Trophoblast cell (in vitro differentiated cells and primary cell): Measurements from ENCODE around the gene WDR45.
A peak's percentile ranks its signal among the peaks of the same experiment; 100 is the strongest.

ENCODE experiments used
- DNase-seq, 2 donors: peaks; one replicate each; pipeline ENCODE4 v3.0.0-alpha.2; 2016
- H2AFZ ChIP-seq: 2 replicates; pipeline ENCODE4 v1.6.1; 2013; ENCODE audit warnings: low read length, moderate library complexity, mild to moderate bottlenecking; ENCODE audit not compliant: insufficient read depth, poor library complexity
- H2AK5ac ChIP-seq: 2 replicates; pipeline ENCODE4 v1.6.1; 2013; ENCODE audit warnings: mild to moderate bottlenecking, low read length
- H2BK120ac ChIP-seq: 2 replicates; pipeline ENCODE4 v1.6.1; 2013; ENCODE audit warnings: low read length, mild to moderate bottlenecking, moderate library complexity; ENCODE audit not compliant: insufficient read depth, poor library complexity
- H2BK12ac ChIP-seq: 2 replicates; pipeline ENCODE4 v1.6.1; 2013; ENCODE audit warnings: mild to moderate bottlenecking, low read length, moderate library complexity
- H2BK5ac ChIP-seq: 2 replicates; pipeline ENCODE4 v1.6.1; 2013; ENCODE audit warnings: low read length, low read depth, moderate library complexity, mild to moderate bottlenecking; ENCODE audit not compliant: poor library complexity
- H3K14ac ChIP-seq: 2 replicates; pipeline ENCODE4 v1.6.1; 2013; ENCODE audit warnings: mild to moderate bottlenecking, low read length
- H3K18ac ChIP-seq: 2 replicates; pipeline ENCODE4 v1.6.1; 2013; ENCODE audit warnings: mild to moderate bottlenecking, low read length
- H3K23ac ChIP-seq: 2 replicates; pipeline ENCODE4 v1.6.1; 2013; ENCODE audit warnings: low read length
- H3K27ac ChIP-seq: 2 replicates; pipeline ENCODE4 v1.5.1; 2013; ENCODE audit warnings: low read depth, mild to moderate bottlenecking, inconsistent platforms, low read length, moderate library complexity
- H3K27me3 ChIP-seq: 2 replicates; pipeline ENCODE4 v1.6.1; 2013; ENCODE audit warnings: inconsistent platforms, mild to moderate bottlenecking, low read length, moderate library complexity; ENCODE audit not compliant: insufficient read depth
- H3K36me3 ChIP-seq, 2 experiments: 1 replicate in 1 of 2; 2 replicates in 1 of 2; pipeline ENCODE4 v1.6.1; 2013; ENCODE audit warnings: low read length in 2 of 2, mild to moderate bottlenecking in 2 of 2, moderate library complexity in 1 of 2; ENCODE audit not compliant: insufficient read depth in 2 of 2, control insufficient read depth in 1 of 2
- H3K4ac ChIP-seq: 2 replicates; pipeline ENCODE4 v1.6.1; 2013; ENCODE audit warnings: low read depth, mild to moderate bottlenecking, low read length, moderate library complexity
- H3K4me1 ChIP-seq, 2 experiments: 1 replicate in 1 of 2; 2 replicates in 1 of 2; pipeline ENCODE4 v1.6.1; 2013; ENCODE audit warnings: low read length in 2 of 2, mild to moderate bottlenecking in 2 of 2, moderate library complexity in 1 of 2; ENCODE audit not compliant: insufficient read depth in 2 of 2, control insufficient read depth in 1 of 2
- H3K4me2 ChIP-seq: 2 replicates; pipeline ENCODE4 v1.6.1; 2013; ENCODE audit warnings: inconsistent platforms, mild to moderate bottlenecking, low read length, moderate library complexity
- H3K4me3 ChIP-seq: 2 replicates; pipeline ENCODE4 v1.5.1; 2013; ENCODE audit warnings: mild to moderate bottlenecking, low read depth, low read length, inconsistent platforms
- H3K79me1 ChIP-seq: one replicate; pipeline ENCODE4 v1.6.1; 2013; ENCODE audit warnings: low read length
- H3K79me2 ChIP-seq: 2 replicates; pipeline ENCODE4 v1.6.1; 2013; ENCODE audit warnings: low read length, mild to moderate bottlenecking; ENCODE audit not compliant: control insufficient read depth, insufficient read depth, poor library complexity
- H3K9ac ChIP-seq: 2 replicates; pipeline ENCODE4 v1.6.1; 2013; ENCODE audit warnings: mild to moderate bottlenecking, low read length
- H3K9me3 ChIP-seq: 2 replicates; pipeline ENCODE4 v1.6.1; 2013; ENCODE audit warnings: low read depth, mild to moderate bottlenecking, control low read depth, inconsistent platforms, low read length; ENCODE audit not compliant: insufficient read depth
- H4K12ac ChIP-seq: 2 replicates; pipeline ENCODE4 v1.6.1; 2013; ENCODE audit warnings: low read depth, mild to moderate bottlenecking, low read length, moderate library complexity
- H4K8ac ChIP-seq: 2 replicates; pipeline ENCODE4 v1.6.1; 2013; ENCODE audit warnings: low read depth, mild to moderate bottlenecking, low read length, moderate library complexity
- H4K91ac ChIP-seq: one replicate; pipeline ENCODE4 v1.6.1; 2013; ENCODE audit warnings: low read depth, mild to moderate bottlenecking, low read length, moderate library complexity
- WGBS: extraction: QIAGEN DNeasy Blood & Tissue Kit; methylation state at CpG from one replicate; pipeline ENCODE4 v1.1.7; 2013; ENCODE audit warnings: missing lambda C conversion rate; ENCODE audit not compliant: insufficient read length, insufficient coverage; ENCODE audit errors: extremely low coverage; 5-methylcytosine and 5-hydroxymethylcytosine counted together

The WDR45 gene

GRCh38 chrX:49100704-49101628 is 21.3 kb upstream of the WDR45 start:
- Histone ChIP-seq H3K4me2 (peak overlapping the region; percentile 94), H3K27me3 (no peaks in the 10 kb centered on the region), H2AFZ (peak overlapping the region; percentile 56), H2BK12ac (no peak overlapping the region), H4K8ac (peak overlapping the region; percentile 79), H4K12ac (peak overlapping the region; percentile 73), H3K4me1 (peaks cover 0 to 2% of the 10 kb centered on the region in 2 experiments), H2BK5ac (no peak overlapping the region), H4K91ac (peak overlapping the region; percentile 55), H3K4me3 (peak overlapping the region; percentile 98), H3K23ac (no peak overlapping the region), H3K27ac (no peak overlapping the region), H2AK5ac (no peak overlapping the region), H3K36me3 (peaks cover 0 to 2% of the 10 kb centered on the region in 2 experiments), H3K79me2 (no peaks in the 10 kb centered on the region), H3K18ac (no peak overlapping the region), H3K14ac (peak overlapping the region; percentile 13), H3K9me3 (no peaks in the 10 kb centered on the region), H3K79me1 (peaks cover 2% of the 10 kb centered on the region), H3K4ac (no peak overlapping the region), H2BK120ac (no peak overlapping the region), H3K9ac (peak overlapping the region; percentile 93)
- no CpG with 5 or more reads among the region's 74 CpGs for WGBS
- peak; percentile 90 to 91 for DNase-seq

DNA sequence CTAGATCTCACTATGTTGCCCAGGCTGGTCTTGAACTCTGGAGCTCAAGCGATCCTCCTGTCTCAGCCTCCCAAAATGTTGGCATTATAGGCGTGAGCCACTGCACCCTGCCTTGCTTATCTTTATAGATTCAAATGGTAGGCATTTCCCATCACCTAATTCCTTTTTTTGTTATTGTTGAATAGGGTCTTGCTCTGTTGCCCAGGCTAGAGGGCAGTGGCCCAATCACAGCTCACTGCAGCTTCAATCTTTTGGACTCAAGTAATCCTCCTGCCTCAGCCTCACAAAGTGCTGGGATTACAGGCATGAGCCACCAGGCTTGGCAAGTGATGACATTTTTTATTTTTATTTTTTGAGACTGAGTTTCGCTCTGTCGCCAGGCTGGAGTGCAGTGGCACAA is 16.7 kb upstream of the WDR45 start:
- no peak for DNase-seq
- Histone ChIP-seq H4K12ac (no peak overlapping the region), H2AK5ac (no peak overlapping the region), H3K4ac (no peak overlapping the region), H2AFZ (no peak overlapping the region), H3K27me3 (no peaks in the 10 kb centered on the region), H3K4me1 (no peaks in the 10 kb centered on the region), H2BK120ac (no peak overlapping the region), H3K9ac (no peak overlapping the region), H3K4me2 (no peak overlapping the region), H3K9me3 (no peaks in the 10 kb centered on the region), H3K79me1 (peaks cover 1% of the 10 kb centered on the region), H3K23ac (no peak overlapping the region), H3K18ac (no peak overlapping the region), H4K8ac (no peak overlapping the region), H3K27ac (no peak overlapping the region), H3K36me3 (no peaks in the 10 kb centered on the region), H2BK5ac (no peak overlapping the region), H2BK12ac (no peak overlapping the region), H3K4me3 (no peak overlapping the region), H3K79me2 (no peaks in the 10 kb centered on the region), H3K14ac (no peak overlapping the region), H4K91ac (no peak overlapping the region)
- WGBS: no CpG with 5 or more reads among the region's 4 CpGs

DNA sequence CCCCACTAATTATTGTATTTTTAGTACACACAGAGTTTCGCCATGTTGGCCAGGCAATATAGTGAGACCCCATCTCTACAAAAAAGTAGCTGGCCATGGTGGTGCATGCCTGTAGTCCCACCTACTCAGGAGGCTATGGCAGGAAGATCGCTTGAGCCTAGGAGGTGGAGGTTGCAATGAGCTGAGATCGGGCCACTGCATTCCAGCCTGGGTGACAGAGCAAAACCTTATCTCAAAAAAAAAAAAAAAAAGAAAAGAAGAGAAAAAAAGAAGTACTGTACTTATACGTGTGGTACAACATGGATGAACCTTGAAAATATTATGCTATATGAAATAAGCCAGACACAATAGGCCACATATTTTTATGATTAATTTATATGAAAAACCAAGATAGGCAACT is 9.9 kb upstream of the WDR45 start:
- H3K4me3 ChIP-seq: no peak overlapping the region

DNA sequence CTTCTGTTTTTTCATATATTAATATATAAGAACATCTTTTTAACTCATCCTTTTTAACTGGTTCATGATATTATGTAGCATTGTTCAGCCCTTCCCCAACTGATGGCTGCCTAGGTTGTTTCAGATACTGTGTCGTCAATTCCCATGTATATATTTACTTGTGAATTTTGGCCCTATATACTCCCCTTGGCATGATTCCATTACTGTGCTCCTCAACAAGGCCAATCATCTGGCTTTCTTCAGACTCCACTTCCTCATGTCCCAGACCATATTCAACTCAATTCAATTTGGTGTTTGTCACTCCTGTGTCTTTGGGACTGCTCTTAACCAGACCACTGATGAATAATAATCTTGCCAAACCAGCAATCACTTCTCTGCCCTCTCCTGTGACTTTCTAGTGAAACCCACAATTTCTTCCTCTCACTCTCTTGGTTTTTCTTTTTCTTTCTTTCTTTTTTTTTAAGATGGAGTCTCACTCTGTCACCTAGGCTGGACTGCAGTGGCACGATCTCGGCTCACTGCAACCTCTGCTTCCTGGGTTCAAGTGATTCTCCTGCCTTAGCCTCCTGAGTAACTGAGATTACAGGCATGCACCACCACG is 2.7 kb upstream of the WDR45 start:
- Histone ChIP-seq H2BK12ac (no peak overlapping the region), H3K36me3 (peaks cover 4 to 5% of the 10 kb centered on the region in 2 experiments), H3K18ac (no peak overlapping the region), H4K8ac (no peak overlapping the region), H3K14ac (no peak overlapping the region), H3K23ac (no peak overlapping the region), H3K4me2 (no peak overlapping the region), H2AK5ac (no peak overlapping the region), H3K9me3 (no peaks in the 10 kb centered on the region), H3K27ac (no peak overlapping the region), H2AFZ (no peak overlapping the region), H3K4me3 (no peak overlapping the region), H2BK120ac (no peak overlapping the region), H4K91ac (no peak overlapping the region), H4K12ac (no peak overlapping the region), H3K79me2 (peaks cover 3% of the 10 kb centered on the region), H3K4me1 (peaks cover 9 to 10% of the 10 kb centered on the region in 2 experiments), H2BK5ac (no peak overlapping the region), H3K27me3 (no peaks in the 10 kb centered on the region), H3K9ac (no peak overlapping the region), H3K4ac (no peak overlapping the region), H3K79me1 (peaks cover 10% of the 10 kb centered on the region)
- no CpG with 5 or more reads among the region's 4 CpGs for WGBS
- no peak for DNase-seq

More for the DNA sequence above, 9.9 kb upstream of the WDR45 start:
- Histone ChIP-seq H3K14ac (no peak overlapping the region), H2BK12ac (no peak overlapping the region), H3K79me1 (no peaks in the 10 kb centered on the region), H3K4ac (no peak overlapping the region), H3K9ac (no peak overlapping the region), H3K36me3 (no peaks in the 10 kb centered on the region), H4K91ac (no peak overlapping the region), H3K23ac (no peak overlapping the region), H3K4me1 (no peaks in the 10 kb centered on the region), H3K18ac (no peak overlapping the region), H3K27ac (no peak overlapping the region), H2BK120ac (no peak overlapping the region), H2AK5ac (no peak overlapping the region), H3K79me2 (no peaks in the 10 kb centered on the region), H4K12ac (no peak overlapping the region), H4K8ac (no peak overlapping the region), H3K9me3 (no peaks in the 10 kb centered on the region), H3K27me3 (no peaks in the 10 kb centered on the region), H2AFZ (no peak overlapping the region), H2BK5ac (no peak overlapping the region), H3K4me2 (no peak overlapping the region)
- no CpG with 5 or more reads among the region's 4 CpGs for WGBS
- peak in 1 of 2 donors; percentile 5 for DNase-seq
